Measurements from ENCODE around the gene FOXK1. TPM values are rescaled to one million over a fixed set of nuclear protein-coding genes. Genes with fewer than 3 reads are reported as not detected.

Gene FOXK1
- total and polyA plus RNA-seq, 2 of the 13 experiments (the other 11 are each of a cell fraction or from before 2014, with no cell fraction given), result 4.6 to 8.8 TPM

DNA sequence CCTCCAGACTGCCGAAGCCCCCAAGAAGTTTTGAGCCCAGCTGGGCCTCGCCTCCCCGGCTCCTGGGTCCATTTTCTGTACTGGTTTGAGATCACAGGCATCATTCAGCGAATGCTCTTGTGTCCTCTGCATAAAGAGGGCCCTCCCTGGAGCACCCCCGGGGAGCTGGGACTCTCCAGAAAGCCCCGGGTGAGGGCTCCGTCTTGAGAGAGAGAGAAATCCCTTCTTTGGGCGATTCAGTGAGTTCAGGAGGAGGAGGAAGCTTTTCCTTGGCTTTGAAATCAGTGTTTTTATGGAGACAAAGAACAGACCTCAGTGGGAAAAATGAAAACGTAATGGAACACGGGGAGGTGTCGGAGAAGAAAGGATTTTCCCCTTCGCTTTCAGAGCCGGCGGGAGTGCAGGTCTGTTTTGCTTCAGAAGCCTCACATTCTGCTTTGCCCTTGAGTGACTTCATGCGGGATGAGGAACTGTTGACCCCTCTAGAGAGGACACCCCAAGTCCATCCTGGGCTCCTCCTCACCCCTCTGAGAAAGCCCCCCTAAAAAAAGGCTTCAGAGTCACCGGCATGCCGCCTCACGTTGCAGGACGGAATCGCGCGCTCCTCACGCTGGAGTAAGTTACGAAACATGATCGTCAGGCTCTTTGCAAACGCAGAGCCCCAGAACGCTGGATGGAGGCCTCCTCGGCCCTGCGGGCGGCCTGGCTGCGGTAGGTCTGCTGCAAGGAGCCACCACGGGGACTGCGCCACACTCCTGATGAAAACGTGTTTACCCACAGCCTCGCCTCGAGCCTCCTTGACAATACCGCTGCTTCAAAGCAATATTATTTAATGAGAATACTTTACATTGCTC is 84.8 kb downstream of the FOXK1 start:
- Histone ChIP-seq H3K9me3 (ENCODE audit: low read length) (no peaks in the 10 kb centered on the region), H3K4me2 (ENCODE audit: low read depth, low read length) (no peak overlapping the region), H3K27me3 (ENCODE audit: control insufficient read depth in 1 of 2, insufficient read depth in 2 of 2, low read length in 2 of 2) (no peaks in the 10 kb centered on the region), H3K79me2 (ENCODE audit: insufficient read depth, low read length) (no peaks in the 10 kb centered on the region), H3K27ac (ENCODE audit: extremely low read length, insufficient read depth, low read length) (no peak overlapping the region), H3K4me1 (ENCODE audit: insufficient read depth, low read length) (no peaks in the 10 kb centered on the region), H3K9ac (ENCODE audit: insufficient read depth, low read depth, low read length) (no peak overlapping the region), H4K20me1 (ENCODE audit: insufficient read depth, low read length) (no peaks in the 10 kb centered on the region), H3K4me3 (replicated peaks in 1 of 3; ENCODE audit: insufficient read depth in 1 of 3, low read depth in 2 of 3, low read length in 3 of 3) (no peak overlapping the region), H3K36me3 (replicated peaks in 1 of 2; ENCODE audit: control insufficient read depth in 1 of 2, insufficient read depth in 2 of 2, low read length in 2 of 2) (peaks cover 6 to 21% of the 10 kb centered on the region in 2 experiments), H2AFZ (ENCODE audit: low read length) (no peak overlapping the region)
- CTCF ChIA-PET (ENCODE audit: low intra/inter-chr PET ratio, low total read pairs), result no interaction called here
- in situ Hi-C loops (cut with HindIII; ENCODE audit: extremely low pct_ligation_motif_present, low pct_unique_long_range_greater_than_20kb) (loop anchor here (25.0 kb wide), 1 partner anchor 155 kb away; no protein-coding TSS in a partner anchor), intact Hi-C loops (cut with micrococcal nuclease; ENCODE audit: unreplicated experiment) (no loop called here)
- DNase-seq (ENCODE audit: low spot score), result no peak
- no peak for TF ChIP-seq RARA (CRISPR knock-in tag; IDR thresholded peaks at IDR 0.05)
- 96% methylated on average over 24 of the region's 37 CpGs for WGBS (ENCODE audit: low lambda C conversion rate)
- ATAC-seq, result no peak
- no peak for FAIRE-seq
- POLR2A ChIA-PET, result no interaction called here
- no TSS peak for BruUV-seq (replicated peaks)

DNA sequence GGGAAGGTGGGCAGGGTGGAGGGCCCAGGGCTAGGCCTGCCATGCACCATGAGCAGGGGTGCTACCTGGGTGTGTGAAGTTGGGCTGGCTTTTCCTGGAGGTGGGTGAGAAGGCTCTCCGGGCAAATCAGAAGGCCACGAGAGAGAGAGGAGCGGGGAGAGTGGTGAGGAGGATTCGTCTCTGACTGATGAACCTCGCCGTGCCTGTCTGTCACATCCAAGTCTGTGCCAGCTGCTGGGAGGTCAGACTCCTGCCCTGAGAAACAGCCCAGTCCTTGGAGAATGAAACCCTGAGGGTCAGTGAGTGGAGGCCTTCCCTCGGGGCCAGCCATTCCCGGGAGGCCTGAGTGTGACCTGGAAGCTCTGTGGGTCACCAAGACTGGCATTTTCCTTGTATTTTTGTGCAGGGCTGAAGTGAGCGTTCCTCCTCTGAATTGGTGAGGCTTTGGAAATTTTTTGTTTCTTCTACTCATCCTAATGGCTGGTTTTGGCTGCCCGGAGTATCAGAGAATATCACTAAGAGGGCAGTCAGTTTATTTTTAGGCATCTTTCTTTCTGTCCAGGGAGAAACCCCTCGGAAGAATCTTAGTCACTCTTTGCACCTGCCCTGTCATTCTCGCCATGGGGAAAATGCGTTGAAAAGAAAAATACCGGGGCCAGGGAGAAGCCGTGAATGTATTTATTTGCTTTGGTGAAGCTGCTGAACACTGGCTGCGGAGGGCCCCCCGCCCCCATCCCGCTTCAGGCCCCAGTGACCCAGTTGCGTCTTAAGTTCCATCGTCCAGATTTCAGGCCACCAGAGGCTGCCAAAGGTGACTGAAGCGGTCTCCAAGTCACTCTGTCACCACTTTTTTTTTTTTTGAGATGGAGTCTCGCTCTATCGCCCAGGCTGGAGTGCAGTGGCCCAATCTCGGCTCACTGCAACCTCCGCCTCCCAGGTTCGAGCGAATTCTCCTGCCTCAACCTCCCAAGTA is 86.8 kb downstream of the FOXK1 start:
- WGBS (ENCODE audit: low lambda C conversion rate), result 94% methylated on average over 26 of the region's 27 CpGs
- FAIRE-seq (no peak), DNase-seq (ENCODE audit: low spot score) (no peak), ATAC-seq (no peak)
- no peak overlapping the region for H3K4me3 ChIP-seq (replicated peaks in 1 of 3; ENCODE audit: insufficient read depth in 1 of 3, low read depth in 2 of 3, low read length in 3 of 3)
- no peaks in the 10 kb centered on the region for H3K27me3 ChIP-seq (ENCODE audit: control insufficient read depth in 1 of 2, insufficient read depth in 2 of 2, low read length in 2 of 2)
- H3K36me3 ChIP-seq (replicated peaks in 1 of 2; ENCODE audit: control insufficient read depth in 1 of 2, insufficient read depth in 2 of 2, low read length in 2 of 2), result peaks cover under 1 to 1% of the 10 kb centered on the region in 2 experiments; a peak in 4 of 5 replicates
- no peak overlapping the region for H3K9ac ChIP-seq (ENCODE audit: insufficient read depth, low read depth, low read length)
- no TSS peak for BruUV-seq (replicated peaks)
- ChIA-PET POLR2A (no interaction called here), CTCF (ENCODE audit: low intra/inter-chr PET ratio, low total read pairs) (no interaction called here)
- no peak overlapping the region for H3K4me2 ChIP-seq (ENCODE audit: low read depth, low read length)
- in situ Hi-C loops (cut with HindIII; ENCODE audit: extremely low pct_ligation_motif_present, low pct_unique_long_range_greater_than_20kb), result loop anchor here (25.0 kb wide), 1 partner anchor 157 kb away; no protein-coding TSS in a partner anchor
- intact Hi-C loops (cut with micrococcal nuclease; ENCODE audit: unreplicated experiment), result no loop called here
- no peaks in the 10 kb centered on the region for H3K9me3 ChIP-seq (ENCODE audit: low read length)
- H3K27ac ChIP-seq (ENCODE audit: extremely low read length, insufficient read depth, low read length), result no peak overlapping the region
- H3K79me2 ChIP-seq (ENCODE audit: insufficient read depth, low read length), result no peaks in the 10 kb centered on the region
- TF ChIP-seq SNAI1 (CRISPR knock-in tag; IDR thresholded peaks at IDR 0.05; ENCODE audit: borderline replicate concordance) (no peak), RBM22 (optimal IDR thresholded peaks at IDR 0.05; ENCODE audit: low read length) (peak; percentile 58)
- H4K20me1 ChIP-seq (ENCODE audit: insufficient read depth, low read length), result no peaks in the 10 kb centered on the region
- peaks cover 9% of the 10 kb centered on the region for H3K4me1 ChIP-seq (ENCODE audit: insufficient read depth, low read length)
- no peak overlapping the region for H2AFZ ChIP-seq (ENCODE audit: low read length)

All from HepG2 (cell line).